ENCODE results near the gene NOX5. TPM values are rescaled to one million over a fixed set of nuclear protein-coding genes. Genes with fewer than 3 reads are reported as not detected.

NOX5 gene
- total RNA-seq, 1 donor from 2014 or later: not detected

- H3K4me3 Mint-ChIP-seq (ENCODE audit: unreplicated experiment): no peak overlapping the region
- no peak overlapping the region for H3K27ac Mint-ChIP-seq (ENCODE audit: unreplicated experiment)
- H3K27me3 Mint-ChIP-seq (ENCODE audit: unreplicated experiment): peaks cover 63% of the 10 kb centered on the region
- no peaks in the 10 kb centered on the region for H3K36me3 Mint-ChIP-seq (ENCODE audit: unreplicated experiment)
- DNase-seq (ENCODE audit: extremely low spot score, unreplicated experiment): no peak
- no peaks in the 10 kb centered on the region for H3K4me1 Mint-ChIP-seq (ENCODE audit: unreplicated experiment)
- no peak for TF ChIP-seq CTCF (IDR thresholded peaks at IDR 0.05)
- no peaks in the 10 kb centered on the region for H3K9me3 Mint-ChIP-seq (ENCODE audit: unreplicated experiment)
Measured at GRCh38 chr15:68983961-68984481, 30.5 kb upstream of the NOX5 start.

GRCh38 chr15:68984586-68984985 lies 29.9 kb upstream of the NOX5 start:
- no peak for DNase-seq (ENCODE audit: extremely low spot score, unreplicated experiment)
- no peak for TF ChIP-seq CTCF (IDR thresholded peaks at IDR 0.05)
- Mint-ChIP-seq H3K4me3 (ENCODE audit: unreplicated experiment) (no peak overlapping the region), H3K27me3 (ENCODE audit: unreplicated experiment) (peaks cover 59% of the 10 kb centered on the region), H3K9me3 (ENCODE audit: unreplicated experiment) (no peaks in the 10 kb centered on the region), H3K4me1 (ENCODE audit: unreplicated experiment) (no peaks in the 10 kb centered on the region), H3K36me3 (ENCODE audit: unreplicated experiment) (no peaks in the 10 kb centered on the region), H3K27ac (ENCODE audit: unreplicated experiment) (no peak overlapping the region)

- DNase-seq (ENCODE audit: extremely low spot score, unreplicated experiment): no peak
- Mint-ChIP-seq H3K4me1 (ENCODE audit: unreplicated experiment) (no peaks in the 10 kb centered on the region), H3K36me3 (ENCODE audit: unreplicated experiment) (no peaks in the 10 kb centered on the region), H3K27me3 (ENCODE audit: unreplicated experiment) (peaks cover 57% of the 10 kb centered on the region), H3K27ac (ENCODE audit: unreplicated experiment) (no peak overlapping the region), H3K9me3 (ENCODE audit: unreplicated experiment) (no peaks in the 10 kb centered on the region), H3K4me3 (ENCODE audit: unreplicated experiment) (no peak overlapping the region)
- no peak for TF ChIP-seq CTCF (IDR thresholded peaks at IDR 0.05)
Measured at GRCh38 chr15:68985361-68985891, 29.1 kb upstream of the NOX5 start.

GRCh38 chr15:68986322-68986721 lies 28.2 kb upstream of the NOX5 start:
- no peak for TF ChIP-seq CTCF (IDR thresholded peaks at IDR 0.05)
- H3K9me3 Mint-ChIP-seq (ENCODE audit: unreplicated experiment): no peaks in the 10 kb centered on the region
- no peak for DNase-seq (ENCODE audit: extremely low spot score, unreplicated experiment)
- H3K4me3 Mint-ChIP-seq (ENCODE audit: unreplicated experiment): no peak overlapping the region
- H3K4me1 Mint-ChIP-seq (ENCODE audit: unreplicated experiment): no peaks in the 10 kb centered on the region
- peaks cover 61% of the 10 kb centered on the region for H3K27me3 Mint-ChIP-seq (ENCODE audit: unreplicated experiment)
- no peaks in the 10 kb centered on the region for H3K36me3 Mint-ChIP-seq (ENCODE audit: unreplicated experiment)
- no peak overlapping the region for H3K27ac Mint-ChIP-seq (ENCODE audit: unreplicated experiment)

DNA sequence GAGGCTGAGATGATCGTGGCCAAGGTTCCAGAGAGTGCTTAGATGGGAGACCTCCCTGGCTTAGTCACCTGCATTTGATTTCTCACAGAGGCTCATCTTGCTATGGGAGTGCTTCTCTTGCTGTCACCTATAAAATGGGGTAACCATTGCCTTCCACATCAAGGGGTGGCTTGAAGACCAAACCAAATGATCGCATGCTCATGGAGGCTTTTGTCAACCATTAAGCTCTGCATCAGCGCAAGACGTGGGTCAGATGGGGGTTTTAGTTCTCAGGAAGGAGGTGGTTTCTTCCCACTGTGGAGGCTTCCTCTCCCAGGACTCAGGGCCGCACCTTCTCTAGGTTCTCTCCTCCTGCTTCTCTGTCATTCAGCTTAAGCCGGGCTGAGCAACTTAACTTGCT lies 27.4 kb upstream of the NOX5 start:
- no peak for DNase-seq (ENCODE audit: extremely low spot score, unreplicated experiment)
- Mint-ChIP-seq H3K9me3 (ENCODE audit: unreplicated experiment) (no peaks in the 10 kb centered on the region), H3K4me1 (ENCODE audit: unreplicated experiment) (no peaks in the 10 kb centered on the region), H3K27ac (ENCODE audit: unreplicated experiment) (no peak overlapping the region), H3K4me3 (ENCODE audit: unreplicated experiment) (no peak overlapping the region), H3K27me3 (ENCODE audit: unreplicated experiment) (peaks cover 58% of the 10 kb centered on the region), H3K36me3 (ENCODE audit: unreplicated experiment) (no peaks in the 10 kb centered on the region)
- TF ChIP-seq CTCF (IDR thresholded peaks at IDR 0.05): no peak

All from osteocyte (in vitro differentiated cells).